GM23248 (cell line): ENCODE measurements around the gene PRXL2A.

ENCODE experiments used
- EZH2 ChIP-seq: fragments of 200-600 bp; sonication (generic); IDR thresholded peaks from 2 replicates; pipeline ENCODE4 v1.6.1; 2018; ENCODE audit warnings: antibody characterized with exemption, mild to moderate bottlenecking; ENCODE audit not compliant: insufficient read depth, poor library complexity, severe bottlenecking
- EZH2phosphoT487 ChIP-seq: fragments of 200-600 bp; sonication (generic); IDR thresholded peaks from 2 replicates; pipeline ENCODE4 v1.6.1; 2018; ENCODE audit warnings: antibody characterized with exemption, moderate library complexity, mild to moderate bottlenecking, low read depth; ENCODE audit not compliant: insufficient read depth

GRCh38 chr10:80465839-80466590, 57.7 kb downstream of the PRXL2A start:
- no peak for TF ChIP-seq EZH2
- no peak for TF ChIP-seq EZH2phosphoT487
